ENCODE data around the gene SLC35G2.

Gene SLC35G2

GRCh38 chr3:136818769-136819391, at the start of gene SLC35G2:
SLC35G2 (plus strand) TSS chr3:136819126; CDS start chr3:136854461, 35,335 bp downstream.
- peak within 1 kb of the TSS; percentile 74 for H3K4me3 ChIP-seq (replicated peaks; ENCODE audit: low read depth, low read length)
- TF ChIP-seq, protein P1, sequence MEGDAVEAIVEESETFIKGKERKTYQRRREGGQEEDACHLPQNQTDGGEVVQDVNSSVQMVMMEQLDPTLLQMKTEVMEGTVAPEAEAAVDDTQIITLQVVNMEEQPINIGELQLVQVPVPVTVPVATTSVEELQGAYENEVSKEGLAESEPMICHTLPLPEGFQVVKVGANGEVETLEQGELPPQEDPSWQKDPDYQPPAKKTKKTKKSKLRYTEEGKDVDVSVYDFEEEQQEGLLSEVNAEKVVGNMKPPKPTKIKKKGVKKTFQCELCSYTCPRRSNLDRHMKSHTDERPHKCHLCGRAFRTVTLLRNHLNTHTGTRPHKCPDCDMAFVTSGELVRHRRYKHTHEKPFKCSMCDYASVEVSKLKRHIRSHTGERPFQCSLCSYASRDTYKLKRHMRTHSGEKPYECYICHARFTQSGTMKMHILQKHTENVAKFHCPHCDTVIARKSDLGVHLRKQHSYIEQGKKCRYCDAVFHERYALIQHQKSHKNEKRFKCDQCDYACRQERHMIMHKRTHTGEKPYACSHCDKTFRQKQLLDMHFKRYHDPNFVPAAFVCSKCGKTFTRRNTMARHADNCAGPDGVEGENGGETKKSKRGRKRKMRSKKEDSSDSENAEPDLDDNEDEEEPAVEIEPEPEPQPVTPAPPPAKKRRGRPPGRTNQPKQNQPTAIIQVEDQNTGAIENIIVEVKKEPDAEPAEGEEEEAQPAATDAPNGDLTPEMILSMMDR (IDR thresholded peaks at IDR 0.05; ENCODE audit: low read length, missing control alignments) = no peak
- peak; percentile 54 for DNase-seq (ENCODE audit: low read depth)

- DNase-seq (ENCODE audit: low read depth) = peak; percentile 33
- TF ChIP-seq, protein P1 (IDR thresholded peaks at IDR 0.05; ENCODE audit: low read length, missing control alignments) = no peak
- no peak overlapping the region for H3K4me3 ChIP-seq (replicated peaks; ENCODE audit: low read depth, low read length)
Observed at GRCh38 chr3:136772709-136773108, 46.2 kb upstream of the SLC35G2 start.

DNA sequence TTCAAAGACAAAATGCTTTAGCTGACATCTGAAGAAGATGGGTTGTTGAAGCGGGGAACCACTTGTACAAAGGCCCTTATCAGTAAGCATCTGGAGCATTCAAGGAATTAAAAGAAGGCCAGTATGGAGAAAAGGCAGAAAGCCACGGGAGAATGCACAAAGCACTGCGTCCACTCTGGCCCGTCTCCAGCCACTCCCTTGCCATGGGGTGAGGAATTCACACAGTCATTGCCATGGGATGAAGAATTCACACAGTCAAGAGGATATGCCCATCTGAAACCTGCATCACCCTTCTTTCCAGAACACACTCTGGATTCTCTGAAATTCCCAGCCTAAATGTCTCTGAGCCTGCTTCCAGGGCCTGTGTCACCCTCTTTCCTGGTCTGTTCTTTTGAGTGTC, 40.1 kb upstream of the SLC35G2 start:
- no peak overlapping the region for H3K4me3 ChIP-seq (replicated peaks; ENCODE audit: low read depth, low read length)
- peak; percentile 31 for DNase-seq (ENCODE audit: low read depth)
- TF ChIP-seq, protein P1 (IDR thresholded peaks at IDR 0.05; ENCODE audit: low read length, missing control alignments) = no peak

DNA sequence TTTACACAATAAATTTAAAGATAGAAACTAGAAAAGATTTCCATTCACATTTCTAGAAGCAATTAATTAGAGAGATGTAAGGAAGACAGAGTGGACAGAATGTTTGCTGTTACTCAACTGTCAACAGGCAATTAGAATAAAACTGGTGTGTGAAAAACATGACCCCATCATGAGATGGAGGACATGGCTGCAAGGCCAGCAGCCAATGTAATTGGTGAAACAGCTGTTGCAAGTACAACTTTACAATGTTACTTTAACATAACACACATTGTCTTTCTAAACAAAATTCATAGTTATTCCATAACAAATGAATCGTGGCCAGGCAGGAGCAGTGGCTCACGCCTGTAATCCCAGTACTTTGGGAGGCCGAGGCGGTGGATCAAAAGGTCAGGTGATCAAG, 38.2 kb upstream of the SLC35G2 start:
- TF ChIP-seq, protein P1 (IDR thresholded peaks at IDR 0.05; ENCODE audit: low read length, missing control alignments) = no peak
- DNase-seq (ENCODE audit: low read depth) = no peak
- no peak overlapping the region for H3K4me3 ChIP-seq (replicated peaks; ENCODE audit: low read depth, low read length)

DNA sequence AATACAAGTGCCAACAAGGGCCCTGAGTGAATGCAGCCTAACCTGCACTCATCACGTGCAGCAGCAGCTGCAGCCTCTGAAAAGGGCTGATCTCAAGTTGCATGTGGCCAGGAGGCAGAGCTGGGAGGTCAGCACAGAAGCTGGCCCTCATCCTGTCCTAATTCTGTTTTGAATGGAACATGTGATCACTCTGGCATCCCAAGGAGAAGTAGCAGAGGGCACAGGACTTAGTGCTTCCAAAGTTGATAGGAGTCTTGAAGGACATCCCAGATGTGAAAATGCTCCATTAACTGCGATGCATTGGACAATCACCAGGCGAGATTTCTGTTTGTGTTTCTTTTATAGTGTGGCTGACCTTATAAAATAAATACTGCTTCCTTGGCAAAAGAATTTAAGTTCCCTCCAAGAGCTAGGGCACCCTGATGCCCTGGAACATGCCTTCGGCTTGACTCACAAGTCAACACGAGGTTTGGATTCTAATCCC, 35.2 kb upstream of the SLC35G2 start:
- no peak for DNase-seq (ENCODE audit: low read depth)
- no peak overlapping the region for H3K4me3 ChIP-seq (replicated peaks; ENCODE audit: low read depth, low read length)
- TF ChIP-seq, protein P1 (IDR thresholded peaks at IDR 0.05; ENCODE audit: low read length, missing control alignments) = no peak

GRCh38 chr3:136787349-136787748, 31.6 kb upstream of the SLC35G2 start:
- peak; percentile 31 for DNase-seq (ENCODE audit: low read depth)

More at GRCh38 chr3:136787349-136787748, 31.6 kb upstream of the SLC35G2 start:
- peak overlapping the region; percentile 44 for H3K4me3 ChIP-seq (replicated peaks; ENCODE audit: low read depth, low read length)
- TF ChIP-seq, protein P1 (IDR thresholded peaks at IDR 0.05; ENCODE audit: low read length, missing control alignments) = no peak

All from fibroblast of pulmonary artery (primary cell).